Stomach smooth muscle (tissue), 2 donors: ENCODE results near the gene UBL7.
"Not testable (repeated sequence)": the region's sequence is repeated elsewhere in the genome, so short reads cannot be mapped to it uniquely, and the experiment has no call there.

Experiments
- H3K27ac ChIP-seq: one replicate; pipeline ENCODE4 v1.7.0; 2013; ENCODE audit warnings: mild to moderate bottlenecking, low read length, inconsistent platforms
- H3K27me3 ChIP-seq, 2 donors: one replicate each; pipeline ENCODE4 v1.7.0; 2013; ENCODE audit warnings: low read length in 2 of 2; ENCODE audit not compliant: insufficient read depth in 2 of 2, control insufficient read depth in 1 of 2
- H3K36me3 ChIP-seq, 2 donors: one replicate each; pipeline ENCODE4 v1.7.0; 2013; ENCODE audit warnings: low read length in 2 of 2; ENCODE audit not compliant: control insufficient read depth in 2 of 2, insufficient read depth in 2 of 2
- H3K4me1 ChIP-seq: one replicate; pipeline ENCODE4 v1.7.0; 2013; ENCODE audit warnings: low read length; ENCODE audit not compliant: control insufficient read depth, insufficient read depth
- H3K4me3 ChIP-seq, 2 donors: one replicate each; pipeline ENCODE4 v1.7.0; 2013; ENCODE audit warnings: low read length in 2 of 2
- H3K9ac ChIP-seq, 2 donors: one replicate each; pipeline ENCODE4 v1.7.0; 2013; ENCODE audit warnings: low read length in 2 of 2, mild to moderate bottlenecking in 1 of 2
- H3K9me3 ChIP-seq, 2 donors: one replicate each; pipeline ENCODE4 v1.7.0; 2013; ENCODE audit warnings: low read length in 2 of 2; ENCODE audit not compliant: control insufficient read depth in 2 of 2
- donor health status: healthy.
- donor health status: Pancreatic carcinoma.

UBL7 gene

GRCh38 chr15:74463634-74464033 lies 2.7 kb upstream of the UBL7 start:
- Histone ChIP-seq H3K27ac (no peak overlapping the region), H3K4me3 (no peak overlapping the region), H3K9ac (no peak overlapping the region)

DNA sequence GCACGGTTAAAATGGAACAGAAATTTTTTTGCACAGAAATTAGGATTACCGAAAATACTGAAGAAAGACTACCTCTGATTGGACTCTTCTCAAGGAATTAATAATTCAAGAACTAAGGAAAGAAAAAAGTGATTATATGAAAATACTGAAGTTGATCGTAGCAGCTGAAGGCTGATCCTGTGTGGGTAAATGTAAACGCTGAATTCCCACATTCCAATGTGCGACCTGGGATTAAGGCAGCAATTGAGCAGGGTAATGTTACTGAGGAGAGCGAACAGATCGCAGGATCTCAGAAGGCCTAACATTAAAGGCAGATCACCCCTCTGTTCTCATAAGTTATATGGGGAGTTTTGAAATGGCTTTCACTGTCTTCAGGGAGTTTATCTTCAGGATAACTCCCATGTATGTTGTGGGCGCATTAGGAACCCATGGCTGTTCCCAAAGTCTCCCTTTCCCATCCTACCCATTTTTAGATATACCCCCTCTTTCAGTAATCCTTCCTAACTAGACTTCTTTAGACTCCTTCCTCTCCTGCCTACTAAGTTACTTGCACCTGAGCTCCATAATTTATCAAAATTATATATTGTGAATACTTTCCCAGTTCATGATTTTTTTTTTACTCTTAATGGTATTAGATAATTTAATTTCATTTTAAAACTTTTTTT lies 1.0 kb upstream of the UBL7 start:
- Histone ChIP-seq H3K36me3 (peaks cover 0 to 3% of the 10 kb centered on the region in 2 donors), H3K9me3 (no peaks in the 10 kb centered on the region), H3K9ac (peak overlapping the region; percentile 94 to 99), H3K4me3 (peak overlapping the region; percentile 94 to 97), H3K27ac (peak overlapping the region; percentile 80), H3K27me3 (no peaks in the 10 kb centered on the region), H3K4me1 (peaks cover 14% of the 10 kb centered on the region)

More at GRCh38 chr15:74463634-74464033, 2.7 kb upstream of the UBL7 start:
- no peaks in the 10 kb centered on the region for H3K36me3 ChIP-seq
- H3K9me3 ChIP-seq: no peaks in the 10 kb centered on the region
- no peaks in the 10 kb centered on the region for H3K27me3 ChIP-seq
- peaks cover 14% of the 10 kb centered on the region for H3K4me1 ChIP-seq

GRCh38 chr15:74460298-74460697 lies 662 bp downstream of the UBL7 start:
- no peaks in the 10 kb centered on the region for H3K27me3 ChIP-seq
- peak overlapping the region; percentile 85 for H3K27ac ChIP-seq
- H3K36me3 ChIP-seq: peaks cover 2 to 6% of the 10 kb centered on the region in 2 donors
- no peaks in the 10 kb centered on the region for H3K9me3 ChIP-seq
- peaks cover 14% of the 10 kb centered on the region for H3K4me1 ChIP-seq
- peak overlapping the region; percentile 94 to 99 for H3K9ac ChIP-seq
- H3K4me3 ChIP-seq: peak overlapping the region; percentile 94 to 97

DNA sequence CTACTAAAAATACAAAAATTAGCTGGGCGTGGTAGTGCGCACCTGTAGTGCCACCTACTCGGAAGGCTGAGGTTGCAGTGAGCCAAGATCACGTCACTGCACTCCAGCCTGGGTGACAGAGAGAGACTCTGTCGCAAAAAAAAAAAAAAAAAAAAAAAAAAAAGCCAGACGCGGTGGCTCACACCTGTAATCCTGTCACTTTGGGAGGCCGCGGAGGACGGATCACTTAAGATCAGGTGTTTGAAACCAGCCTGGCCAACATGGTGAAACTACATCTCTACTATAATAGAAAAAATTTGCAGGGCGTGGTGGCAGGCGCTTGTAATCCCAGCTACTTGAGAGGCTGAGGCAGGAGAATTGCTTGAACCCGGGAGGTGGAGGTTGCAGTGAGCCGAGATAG lies 1.2 kb downstream of the UBL7 start:
- not testable (repeated sequence) for H3K36me3 ChIP-seq, H3K27ac ChIP-seq, H3K9me3 ChIP-seq, H3K27me3 ChIP-seq, H3K4me3 ChIP-seq
- peaks cover 14% of the 10 kb centered on the region for H3K4me1 ChIP-seq
- peak overlapping the region in 1 of 2 donors; percentile 94 for H3K9ac ChIP-seq

DNA sequence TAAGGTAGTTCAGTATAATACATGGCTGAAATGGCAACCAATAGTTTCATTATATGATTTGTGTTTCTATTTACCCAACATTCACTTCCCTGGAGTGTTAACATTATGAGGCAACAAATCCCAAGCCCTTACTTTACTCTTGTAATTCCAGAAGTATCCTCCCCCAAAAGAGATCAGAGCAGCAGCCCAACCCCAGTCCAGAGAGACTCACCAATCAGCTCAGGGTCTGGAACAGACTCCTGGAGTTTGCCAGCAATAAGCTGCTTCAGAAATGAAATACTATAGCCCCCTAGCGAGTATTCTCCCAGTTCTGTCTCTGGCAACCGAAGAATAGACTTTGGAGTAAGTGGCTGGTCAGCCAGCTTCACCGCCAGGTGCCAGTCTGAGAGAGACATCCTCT lies 2.5 kb downstream of the UBL7 start:
- H3K27ac ChIP-seq: no peak overlapping the region
- H3K27me3 ChIP-seq: no peaks in the 10 kb centered on the region
- H3K4me3 ChIP-seq: no peak overlapping the region
- H3K4me1 ChIP-seq: peaks cover 14% of the 10 kb centered on the region
- H3K9me3 ChIP-seq: no peaks in the 10 kb centered on the region
- no peak overlapping the region for H3K9ac ChIP-seq
- peaks cover 7 to 11% of the 10 kb centered on the region in 2 donors for H3K36me3 ChIP-seq

GRCh38 chr15:74457036-74457435 lies 3.9 kb downstream of the UBL7 start:
- not testable (repeated sequence) for H3K27ac ChIP-seq, H3K27me3 ChIP-seq, H3K9me3 ChIP-seq, H3K4me3 ChIP-seq, H3K9ac ChIP-seq
- H3K36me3 ChIP-seq: peaks cover 7 to 23% of the 10 kb centered on the region in 2 donors
- peaks cover 13% of the 10 kb centered on the region for H3K4me1 ChIP-seq

- Histone ChIP-seq H3K27ac (no peak overlapping the region), H3K36me3 (peaks cover 23 to 41% of the 10 kb centered on the region in 2 donors)
Measured at GRCh38 chr15:74454764-74455500, 6.0 kb downstream of the UBL7 start.

GRCh38 chr15:74453925-74454763 lies 6.8 kb downstream of the UBL7 start:
- H3K9me3 ChIP-seq: no peaks in the 10 kb centered on the region
- H3K9ac ChIP-seq: no peak overlapping the region
- no peak overlapping the region for H3K4me3 ChIP-seq
- peaks cover 31 to 49% of the 10 kb centered on the region in 2 donors for H3K36me3 ChIP-seq
- no peaks in the 10 kb centered on the region for H3K27me3 ChIP-seq
- H3K27ac ChIP-seq: no peak overlapping the region
- no peaks in the 10 kb centered on the region for H3K4me1 ChIP-seq

More at GRCh38 chr15:74454764-74455500, 6.0 kb downstream of the UBL7 start:
- no peaks in the 10 kb centered on the region for H3K27me3 ChIP-seq
- no peaks in the 10 kb centered on the region for H3K9me3 ChIP-seq
- H3K4me3 ChIP-seq: no peak overlapping the region
- peaks cover under 1% of the 10 kb centered on the region for H3K4me1 ChIP-seq
- peak overlapping the region in 1 of 2 donors; percentile 21 for H3K9ac ChIP-seq

DNA sequence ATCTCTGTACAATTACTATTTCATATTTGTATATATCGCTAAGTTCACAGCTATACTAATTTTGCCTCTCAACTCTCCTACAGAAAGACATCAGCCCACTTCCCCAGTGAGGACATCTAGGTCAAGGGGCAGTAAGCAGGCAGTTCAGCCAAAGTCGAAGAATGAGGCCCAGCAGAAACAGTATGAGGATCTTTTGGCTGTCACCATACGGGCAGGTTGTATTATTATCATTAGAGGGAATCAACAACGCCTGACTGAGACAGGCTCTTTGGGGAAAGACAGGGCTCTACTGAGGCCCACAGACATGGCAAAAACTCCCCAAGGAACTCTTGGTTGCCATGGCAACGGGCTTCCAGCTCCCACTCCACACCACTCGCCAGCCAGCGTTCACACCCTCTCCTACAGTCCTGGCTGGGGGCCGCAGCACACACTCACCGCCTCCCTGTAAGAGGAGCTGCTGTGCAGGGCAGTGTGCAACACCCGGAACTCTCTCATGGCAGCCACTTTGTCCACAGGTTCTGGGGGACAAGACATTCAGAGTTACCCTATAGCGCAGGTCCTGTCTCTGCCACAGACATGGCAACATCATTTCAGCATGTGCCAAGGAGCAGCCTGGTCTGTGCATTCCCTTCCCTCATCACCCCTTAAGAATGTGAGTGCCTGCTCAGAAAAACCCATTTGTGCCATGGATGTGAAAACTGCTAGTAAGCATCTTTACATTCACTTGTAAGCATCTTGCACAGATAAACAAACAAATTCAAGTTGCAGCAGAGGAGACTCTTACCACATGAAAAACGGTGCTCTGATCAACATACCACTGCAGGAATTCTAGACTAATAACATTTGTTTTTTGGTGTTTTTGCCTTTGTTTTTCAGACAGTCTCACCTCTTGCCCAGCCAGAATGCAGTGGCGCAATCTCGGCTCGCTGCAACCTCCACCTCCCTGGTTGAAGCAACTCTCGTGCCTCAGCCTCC lies 8.8 kb downstream of the UBL7 start:
- H3K4me3 ChIP-seq: no peak overlapping the region
- H3K4me1 ChIP-seq: no peaks in the 10 kb centered on the region
- no peak overlapping the region for H3K27ac ChIP-seq
- H3K9ac ChIP-seq: no peak overlapping the region
- no peaks in the 10 kb centered on the region for H3K9me3 ChIP-seq
- H3K36me3 ChIP-seq: peaks cover 51 to 62% of the 10 kb centered on the region in 2 donors
- no peaks in the 10 kb centered on the region for H3K27me3 ChIP-seq

GRCh38 chr15:74451322-74451721 lies 9.6 kb downstream of the UBL7 start:
- H3K27me3 ChIP-seq: no peaks in the 10 kb centered on the region
- H3K4me1 ChIP-seq: no peaks in the 10 kb centered on the region
- no peaks in the 10 kb centered on the region for H3K9me3 ChIP-seq
- H3K36me3 ChIP-seq: peaks cover 56 to 66% of the 10 kb centered on the region in 2 donors
- no peak overlapping the region for H3K4me3 ChIP-seq
- H3K27ac ChIP-seq: no peak overlapping the region
- H3K9ac ChIP-seq: no peak overlapping the region
